Activated CD4-positive, alpha-beta T cell treated with anti-CD3 and anti-CD28 coated beads, Interleukin-2, amount 50 U/mL, for 16 hours (primary cell): ENCODE measurements around the gene SIGLEC10.
A peak's percentile ranks its signal among the peaks of the same experiment; 100 is the strongest.
"Not testable (repeated sequence)": the region's sequence is repeated elsewhere in the genome, so short reads cannot be mapped to it uniquely, and the experiment has no call there.

ENCODE experiments used
- DNase-seq: peaks from one replicate; pipeline ENCODE4 v3.0.0-alpha.2; 2020

The SIGLEC10 gene

DNA sequence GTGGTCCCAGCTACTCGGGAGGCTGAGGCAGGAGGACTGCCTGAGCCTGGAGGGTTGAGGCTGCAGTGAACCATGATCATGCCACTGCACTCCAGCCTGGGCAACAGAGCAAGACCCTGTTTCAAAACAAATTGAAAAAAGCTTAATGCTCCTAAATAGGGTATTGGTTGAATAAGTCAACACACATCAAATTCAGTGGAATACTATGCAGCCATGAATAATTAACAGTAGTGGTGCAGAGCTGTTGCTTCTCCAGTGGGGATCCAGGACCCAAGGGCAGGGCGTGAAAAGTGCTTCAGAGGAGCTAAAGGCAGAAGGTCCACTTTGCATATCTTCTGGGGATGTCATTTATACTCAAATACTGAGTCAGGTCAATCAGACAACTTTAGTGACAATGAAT lies 22.6 kb upstream of the SIGLEC10 start:
- no peak for DNase-seq

DNA sequence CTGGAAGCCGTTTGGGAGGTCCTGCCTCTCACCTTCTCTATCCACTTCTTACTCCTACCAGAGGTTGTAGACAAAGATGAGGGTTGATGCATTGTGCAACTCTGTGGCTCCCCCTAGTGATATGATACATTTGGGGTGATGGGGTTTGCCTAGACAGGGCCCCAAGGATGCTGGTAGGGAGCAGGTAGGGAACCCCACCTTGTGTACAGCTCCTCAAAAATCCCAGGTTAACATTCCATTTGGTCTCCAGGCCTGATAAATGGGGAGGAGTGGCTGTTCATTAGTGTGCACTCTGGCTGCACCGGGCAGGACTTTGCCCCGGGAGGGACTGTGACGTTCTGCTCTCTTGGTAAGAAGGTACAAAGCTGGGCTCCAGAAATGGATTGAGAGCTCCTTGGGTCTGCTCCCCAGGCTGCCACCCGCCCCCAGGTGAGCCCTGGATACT lies 21.6 kb upstream of the SIGLEC10 start:
- peak; percentile 57 for DNase-seq

- DNase-seq, result no peak
Observed at GRCh38 chr19:51434456-51434855, 17.0 kb upstream of the SIGLEC10 start.

DNA sequence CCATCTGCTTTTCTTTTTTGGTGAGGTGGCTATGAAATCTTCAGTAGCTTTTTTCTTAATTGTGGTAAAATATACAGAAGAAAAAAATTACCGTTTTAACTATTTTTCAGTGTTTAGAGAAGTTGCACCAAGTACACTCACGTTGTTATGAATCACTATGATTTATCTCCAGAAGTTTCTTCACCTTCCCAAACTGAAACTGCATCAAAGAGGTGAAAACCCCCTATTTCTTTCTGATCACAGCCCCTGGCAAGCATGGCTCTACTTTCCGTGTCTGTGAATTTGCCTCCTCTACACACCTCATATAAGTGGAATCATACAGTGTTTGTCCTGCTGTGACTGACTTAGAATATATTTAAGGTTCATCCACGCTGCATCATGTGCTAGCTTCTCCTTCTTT lies 15.6 kb upstream of the SIGLEC10 start:
- DNase-seq, result no peak

GRCh38 chr19:51431124-51431523 lies 13.7 kb upstream of the SIGLEC10 start:
- DNase-seq, result no peak

GRCh38 chr19:51430221-51430620 lies 12.8 kb upstream of the SIGLEC10 start:
- no peak for DNase-seq

- no peak for DNase-seq
Observed at GRCh38 chr19:51427201-51427600, 9.8 kb upstream of the SIGLEC10 start.

DNA sequence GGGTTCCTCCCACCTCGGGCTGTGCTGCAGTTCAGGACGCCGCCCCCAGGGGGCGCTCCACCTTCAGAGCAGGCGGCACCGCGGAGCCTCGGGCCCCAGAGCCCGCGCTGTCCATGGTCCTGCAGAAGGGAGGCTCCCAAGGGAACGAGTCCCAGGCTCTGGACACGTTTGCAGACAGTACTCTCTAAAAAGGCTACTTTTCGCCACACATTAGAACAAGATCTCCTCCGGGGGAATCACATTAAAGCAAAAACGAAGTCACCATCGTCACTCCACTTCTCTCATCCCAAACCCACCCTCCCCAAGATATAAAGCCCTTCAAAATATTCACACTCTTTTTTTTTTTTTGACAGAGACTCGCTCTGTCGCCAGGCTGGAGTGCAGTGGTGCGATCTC lies 4.6 kb upstream of the SIGLEC10 start:
- peak; percentile 89 for DNase-seq

- DNase-seq, result no peak
Observed at GRCh38 chr19:51421229-51422052, 4.0 kb upstream of the SIGLEC10 start.

DNA sequence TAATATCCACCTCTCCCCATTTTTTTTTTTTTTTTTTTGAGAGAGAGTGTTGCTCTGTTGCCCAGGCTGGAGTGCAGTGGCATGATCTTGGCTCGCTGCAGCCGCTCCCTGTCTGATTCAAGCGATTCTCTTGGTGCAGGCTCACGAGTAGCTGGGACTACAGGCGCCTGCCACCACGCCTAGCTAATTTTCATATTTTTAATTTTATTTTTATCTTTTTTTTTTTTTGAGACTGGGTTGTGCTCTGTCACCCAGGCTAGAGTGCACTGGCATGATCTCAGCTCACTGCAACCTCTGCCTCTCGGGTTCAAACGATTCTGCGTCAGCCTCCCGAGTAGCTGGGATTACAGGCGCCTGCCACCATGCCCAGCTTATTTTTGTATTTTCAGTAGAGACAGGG lies 3.1 kb upstream of the SIGLEC10 start:
- DNase-seq, result not testable (repeated sequence)

DNA sequence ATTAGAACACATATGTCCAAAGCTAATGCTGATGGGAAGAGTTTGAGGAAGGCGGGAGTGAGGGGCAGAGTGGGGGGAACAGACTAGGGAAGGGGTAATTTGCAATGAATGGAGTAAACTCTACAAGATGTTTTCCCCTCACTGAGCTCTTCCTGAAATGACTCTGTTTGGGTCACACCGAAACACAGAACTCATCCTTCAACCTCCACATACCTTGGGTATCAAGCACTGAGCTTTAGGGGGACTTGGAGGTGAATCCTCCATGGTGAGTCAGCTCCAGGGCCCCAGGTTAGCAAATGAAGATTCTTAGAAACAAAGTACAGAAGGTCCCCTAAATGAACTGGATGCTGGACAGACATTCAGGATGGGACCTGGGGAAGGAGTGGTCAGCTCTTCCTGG lies 1.3 kb upstream of the SIGLEC10 start:
- DNase-seq, result no peak

- DNase-seq, result no peak
Observed at GRCh38 chr19:51417810-51418157, 342 bp upstream of the SIGLEC10 start.

- DNase-seq, result not testable (repeated sequence)
Observed at GRCh38 chr19:51416422-51416821, 1.0 kb downstream of the SIGLEC10 start.

- DNase-seq, result no peak
Observed at GRCh38 chr19:51415187-51415586, 2.3 kb downstream of the SIGLEC10 start.

DNA sequence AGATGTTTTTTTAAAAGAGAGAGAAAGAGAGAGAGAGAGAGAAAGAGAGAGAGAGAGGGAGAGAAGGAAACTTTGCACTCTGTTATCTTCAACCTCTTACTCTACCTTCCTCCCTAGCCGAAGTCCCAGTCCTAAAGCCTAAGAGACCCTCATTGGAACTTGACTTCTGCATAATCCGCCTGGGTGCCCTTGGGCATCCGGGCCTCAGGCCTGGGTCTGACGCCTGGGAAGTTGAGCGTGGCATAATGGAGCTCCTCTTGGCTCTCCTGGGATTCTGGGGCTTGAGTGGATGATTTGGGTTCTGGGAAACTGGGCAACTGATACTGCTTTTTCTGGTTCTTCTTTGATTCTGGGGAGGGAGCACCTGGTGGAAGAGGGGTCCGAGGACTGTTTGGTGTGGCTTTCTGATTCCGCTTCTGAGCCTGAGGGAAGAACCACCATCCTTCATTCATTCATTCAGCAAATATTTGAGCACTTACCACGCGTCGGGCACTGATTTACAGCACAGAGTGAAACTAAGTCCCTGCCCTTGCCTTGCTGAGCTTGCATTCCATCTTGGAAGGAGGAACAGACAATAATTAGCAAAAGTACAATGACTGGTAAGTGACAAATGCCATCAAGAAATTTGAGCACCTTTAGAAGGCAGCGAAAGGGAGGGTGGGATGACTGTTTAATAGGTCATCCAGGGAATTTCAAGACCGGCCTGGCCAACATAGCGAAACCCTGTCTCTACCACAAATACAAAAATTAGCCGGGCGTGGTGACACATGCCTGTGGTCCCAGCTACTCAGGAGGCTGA lies 6.3 kb downstream of the SIGLEC10 start:
- DNase-seq, result no peak

- DNase-seq, result peak; percentile 35
Observed at GRCh38 chr19:51407511-51408131, 9.8 kb downstream of the SIGLEC10 start.

DNA sequence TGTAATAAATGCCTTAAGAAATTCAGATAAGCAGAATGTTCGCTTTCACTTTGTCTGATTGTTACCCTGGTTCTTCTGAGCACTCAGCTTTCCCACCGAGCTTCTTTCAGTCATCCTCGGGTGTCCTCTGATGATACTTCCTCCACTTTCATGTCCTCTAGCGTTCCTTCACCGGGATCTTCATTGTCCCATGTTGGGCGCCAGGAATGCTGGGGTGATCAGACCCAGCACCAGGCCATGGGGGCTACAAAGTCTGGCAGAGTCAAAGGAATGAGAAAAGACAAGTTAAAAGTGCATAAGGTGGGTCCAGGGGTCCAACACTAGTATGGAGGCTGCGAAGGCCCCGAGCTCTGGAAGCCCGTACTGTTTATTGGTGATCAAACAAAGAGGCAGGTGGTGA lies 15.3 kb downstream of the SIGLEC10 start:
- no peak for DNase-seq

GRCh38 chr19:51399936-51400335 lies 17.5 kb downstream of the SIGLEC10 start:
- not testable (repeated sequence) for DNase-seq

- DNase-seq, result no peak
Observed at GRCh38 chr19:51399231-51399630, 18.2 kb downstream of the SIGLEC10 start.

GRCh38 chr19:51398096-51398704 lies 19.2 kb downstream of the SIGLEC10 start:
- DNase-seq, result peak; percentile 52

DNA sequence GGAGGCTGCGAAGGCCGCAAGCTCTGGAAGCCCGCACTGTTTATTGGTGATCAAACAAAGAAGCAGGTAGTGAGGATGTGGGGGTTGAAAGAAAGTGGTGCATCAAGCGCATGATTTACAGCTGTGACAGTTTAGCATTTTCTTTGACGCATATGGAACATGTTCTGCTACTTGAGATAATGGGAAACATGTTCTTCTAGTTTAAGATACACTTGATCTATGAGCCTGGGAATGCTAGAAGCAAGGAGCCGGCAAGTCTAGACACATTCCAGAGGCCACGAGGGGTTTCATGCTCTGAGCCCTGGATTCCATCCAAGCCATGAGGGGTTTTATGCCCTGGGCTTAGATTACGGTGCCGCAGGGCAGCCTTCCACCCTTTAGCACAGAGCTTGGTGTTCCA lies 20.0 kb downstream of the SIGLEC10 start:
- not testable (repeated sequence) for DNase-seq

DNA sequence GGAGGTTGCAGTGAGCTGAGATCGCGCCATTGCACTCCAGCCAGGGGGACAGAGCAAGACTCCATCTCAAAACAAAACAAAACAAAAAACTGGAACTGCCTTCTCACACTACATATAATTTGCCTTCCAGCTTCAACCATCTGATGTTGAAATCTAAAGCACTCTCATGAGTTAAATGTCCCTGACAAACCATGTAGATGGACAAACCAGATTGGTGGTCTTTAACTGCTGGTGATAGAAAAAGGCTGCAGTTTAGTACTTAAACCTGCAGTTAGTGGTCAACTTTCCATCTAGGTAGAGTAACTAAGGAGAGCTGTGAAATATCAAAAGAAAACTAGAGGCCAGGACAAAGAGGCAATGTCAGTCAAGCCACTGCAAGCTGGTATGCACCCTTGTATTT lies 21.3 kb downstream of the SIGLEC10 start:
- no peak for DNase-seq
